ENCODE measurements around the gene ABCC5. TPM values are rescaled to one million over a fixed set of nuclear protein-coding genes. Genes with fewer than 3 reads are reported as not detected.

The ABCC5 gene
- total and polyA plus RNA-seq, 7 donors = 13.8 to 39.6 (median 22.0) TPM

GRCh38 chr3:183892610-183893214 lies 125.0 kb downstream of the ABCC5 start:
- H3K27me3 ChIP-seq = peaks cover 0 to 20% (median 0%) of the 10 kb centered on the region in 3 donors
- intact Hi-C loops (cut with DNase I) = no loop called here
- TF ChIP-seq EP300 (IDR thresholded peaks at IDR 0.05) (no peak), POLR2A (IDR thresholded peaks at IDR 0.05) (no peak), POLR2AphosphoS5 (IDR thresholded peaks at IDR 0.05) (peak in 2 of 4 donors; percentile 10 to 49), CTCF (IDR thresholded peaks at IDR 0.05) (no peak)
- no peak for DNase-seq
- no peak overlapping the region for H3K27ac ChIP-seq
- no peak overlapping the region for H3K4me3 ChIP-seq
- H3K4me1 ChIP-seq = peaks cover 0 to 5% (median 0%) of the 10 kb centered on the region in 4 donors
- H3K36me3 ChIP-seq = no peaks in the 10 kb centered on the region
- WGBS, 2 donors = 20 to 56% methylated on average over 9 of the region's 9 CpGs
- H3K9me3 ChIP-seq = no peaks in the 10 kb centered on the region

GRCh38 chr3:183885766-183886165 lies 131.9 kb downstream of the ABCC5 start:
- no peak for TF ChIP-seq CTCF (IDR thresholded peaks at IDR 0.05)
- TF ChIP-seq POLR2AphosphoS5 (IDR thresholded peaks at IDR 0.05) = no peak
- no peak for TF ChIP-seq EP300 (IDR thresholded peaks at IDR 0.05)
- TF ChIP-seq POLR2A (IDR thresholded peaks at IDR 0.05) = no peak
- 95 to 97% methylated on average over 10 of the region's 10 CpGs for WGBS, 2 donors
- Histone ChIP-seq H3K36me3 (no peaks in the 10 kb centered on the region), H3K9me3 (no peaks in the 10 kb centered on the region), H3K4me1 (peaks cover 0 to 27% (median 25%) of the 10 kb centered on the region in 4 donors), H3K4me3 (no peak overlapping the region), H3K27me3 (no peaks in the 10 kb centered on the region), H3K27ac (peak overlapping the region in 1 of 4 donors; percentile 76)
- DNase-seq = no peak
- intact Hi-C loops (cut with DNase I) = no loop called here

GRCh38 chr3:183884427-183885296 lies 133.0 kb downstream of the ABCC5 start, which contains the start of gene PARL:
Gene PARL (minus strand): TSS chr3:183884880. CDS start chr3:183884846, 34 bp downstream.
- intact Hi-C loops (cut with DNase I) = no loop called here
- Histone ChIP-seq H3K4me1 (peaks cover 0 to 27% (median 25%) of the 10 kb centered on the region in 4 donors), H3K9me3 (no peaks in the 10 kb centered on the region), H3K36me3 (no peaks in the 10 kb centered on the region), H3K27ac (peak within 1 kb of the TSS; percentile 74 to 84 (median 80)), H3K4me3 (peak within 1 kb of the TSS; percentile 76 to 99 (median 84)), H3K27me3 (no peaks in the 10 kb centered on the region)
- TF ChIP-seq POLR2AphosphoS5 (IDR thresholded peaks at IDR 0.05) = peak; percentile 41 to 87 (median 82)
- no peak for TF ChIP-seq EP300 (IDR thresholded peaks at IDR 0.05)
- TF ChIP-seq CTCF (IDR thresholded peaks at IDR 0.05) = peak; percentile 86 to 97 (median 90)
- TF ChIP-seq POLR2A (IDR thresholded peaks at IDR 0.05) = peak in 1 of 2 donors; percentile 35
- DNase-seq = peak; percentile 97
- WGBS, 2 donors = 0 to 1% methylated on average over 63 of the region's 63 CpGs

GRCh38 chr3:183884097-183884426 lies 133.6 kb downstream of the ABCC5 start:
- Histone ChIP-seq H3K27me3 (no peaks in the 10 kb centered on the region), H3K4me1 (peaks cover 0 to 27% (median 25%) of the 10 kb centered on the region in 4 donors), H3K36me3 (no peaks in the 10 kb centered on the region), H3K27ac (peak overlapping the region; percentile 74 to 84 (median 80)), H3K4me3 (peak overlapping the region; percentile 76 to 99 (median 84)), H3K9me3 (no peaks in the 10 kb centered on the region)
- DNase-seq = no peak
- intact Hi-C loops (cut with DNase I) = no loop called here
- TF ChIP-seq POLR2A (IDR thresholded peaks at IDR 0.05) (no peak), POLR2AphosphoS5 (IDR thresholded peaks at IDR 0.05) (no peak), EP300 (IDR thresholded peaks at IDR 0.05) (no peak), CTCF (IDR thresholded peaks at IDR 0.05) (no peak)
- 1 to 2% methylated on average over 9 of the region's 9 CpGs for WGBS, 2 donors
